AG04450 (cell line): Measurements from ENCODE around the gene NTM. TPM values are rescaled to one million over a fixed set of nuclear protein-coding genes. Genes with fewer than 3 reads are reported as not detected.

Experiments
- CTCF ChIA-PET: fragments of 300-600, 350-600 bp; formaldehyde crosslinking; extraction: SDS; loops from one replicate; lab custom pipeline; 2022; ENCODE audit warnings: antibody characterized with exemption, inconsistent platforms; lab: Charles Lee
- POLR2A ChIA-PET: fragments of 350-600 bp; formaldehyde crosslinking; extraction: SDS; loops from one replicate; lab custom pipeline; 2021; ENCODE audit warnings: antibody characterized with exemption, inconsistent platforms; lab: Yijun Ruan, JAX
- DNase-seq: peaks from one replicate; pipeline ENCODE4 v3.0.0-alpha.2; 2011; ENCODE audit warnings: low read depth, low spot score
- H3K27ac ChIP-seq: one replicate; pipeline ENCODE4 v1.5.1; 2012; ENCODE audit warnings: low read depth, low read length, control low read depth
- H3K27me3 ChIP-seq: one replicate; pipeline ENCODE4 v1.6.0; 2012; ENCODE audit warnings: low read length; ENCODE audit not compliant: control insufficient read depth, insufficient read depth
- H3K4me3 ChIP-seq: 2 replicates; pipeline ENCODE4 v1.5.1; 2011; ENCODE audit warnings: mild to moderate bottlenecking, low read depth, low read length, control low read depth
- H3K9me3 ChIP-seq: 2 replicates; pipeline ENCODE4 v1.5.1; 2012; ENCODE audit warnings: low read length; ENCODE audit not compliant: control insufficient read depth, insufficient read depth
- polyA plus RNA-seq: library from polyadenylated mRNA; depleted of rRNA; stranded (reverse); fragments of >200 nt; gene quantifications from 2 replicates; pipeline ENCODE4 v1.2.3, GENCODE V29; 2011
- TF ChIP-seq, protein P1 (sequence below): IDR thresholded peaks from 2 replicates; pipeline ENCODE4 v1.5.1; 2011; ENCODE audit warnings: low read depth, low read length, control low read depth, inconsistent platforms

Gene NTM
- polyA plus RNA-seq, 1 experiment = 26.9 TPM

DNA sequence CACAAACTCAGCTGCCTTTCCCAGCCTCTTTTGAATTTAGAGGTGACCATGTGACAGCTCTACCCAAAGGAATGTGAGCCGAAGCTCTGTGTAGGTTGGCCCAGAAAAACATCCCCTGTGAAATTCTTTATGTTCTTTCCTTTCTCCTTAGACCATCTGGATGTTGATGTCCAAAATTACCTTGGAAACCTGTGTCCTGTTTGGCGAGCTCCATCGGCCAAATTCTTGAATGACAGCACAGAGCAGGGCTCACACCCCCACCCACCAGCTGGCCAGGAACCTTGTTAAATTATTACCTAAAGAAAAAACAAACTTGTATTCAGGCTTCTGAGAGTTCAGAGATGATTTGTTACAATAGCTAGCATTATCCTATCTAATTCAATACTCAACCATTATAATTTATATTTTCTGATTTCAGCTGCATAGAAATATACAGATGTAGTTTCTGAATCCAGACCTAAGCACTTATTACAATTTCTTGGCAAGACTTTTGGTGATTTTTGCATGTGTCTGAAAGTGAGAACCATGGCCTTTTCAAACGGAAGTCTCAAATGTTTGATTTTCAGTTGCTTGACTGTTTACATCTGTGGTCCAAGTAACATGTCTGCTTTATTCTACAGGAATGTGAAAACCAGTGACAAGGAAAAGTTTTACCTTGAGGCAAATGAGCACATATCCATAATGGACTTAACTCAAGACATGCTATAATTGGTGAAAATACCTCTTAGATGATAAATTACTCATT, 554.2 kb downstream of the NTM start:
- CTCF ChIA-PET = interaction anchor here (0.6 to 2.0 kb wide), 8 partner anchors 12 to 1153 kb away, joined by 3 to 9 read pairs (median 4); no protein-coding TSS in a partner anchor

DNA sequence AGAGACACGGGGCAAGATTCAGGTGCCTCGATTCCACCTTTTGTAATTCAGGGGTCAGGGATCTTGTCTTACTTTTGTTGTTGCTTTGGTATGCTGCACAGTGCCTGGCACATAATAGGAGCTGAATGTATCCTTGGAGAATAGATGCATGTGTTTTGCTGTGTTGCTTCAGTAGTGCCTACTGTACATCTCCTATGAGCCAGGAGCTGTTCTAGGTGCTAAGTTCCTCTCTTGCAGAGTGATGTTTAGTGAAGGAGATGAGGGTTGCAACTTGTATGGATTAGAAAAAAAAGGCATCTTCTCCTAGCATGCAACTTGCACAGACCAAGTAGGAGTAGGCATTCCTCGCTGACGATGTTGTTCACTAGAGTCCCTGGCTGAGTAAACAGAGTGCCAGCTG, 555.4 kb downstream of the NTM start:
- no peak for DNase-seq
- Histone ChIP-seq H3K27ac (no peak overlapping the region), H3K27me3 (no peaks in the 10 kb centered on the region), H3K4me3 (no peak overlapping the region), H3K9me3 (no peaks in the 10 kb centered on the region)
- POLR2A ChIA-PET = no interaction called here
- CTCF ChIA-PET = interaction anchor here (1.1 to 2.0 kb wide), 2 partner anchors 11 to 201 kb away, joined by 3 to 9 read pairs; no protein-coding TSS in a partner anchor
- TF ChIP-seq, protein P1, sequence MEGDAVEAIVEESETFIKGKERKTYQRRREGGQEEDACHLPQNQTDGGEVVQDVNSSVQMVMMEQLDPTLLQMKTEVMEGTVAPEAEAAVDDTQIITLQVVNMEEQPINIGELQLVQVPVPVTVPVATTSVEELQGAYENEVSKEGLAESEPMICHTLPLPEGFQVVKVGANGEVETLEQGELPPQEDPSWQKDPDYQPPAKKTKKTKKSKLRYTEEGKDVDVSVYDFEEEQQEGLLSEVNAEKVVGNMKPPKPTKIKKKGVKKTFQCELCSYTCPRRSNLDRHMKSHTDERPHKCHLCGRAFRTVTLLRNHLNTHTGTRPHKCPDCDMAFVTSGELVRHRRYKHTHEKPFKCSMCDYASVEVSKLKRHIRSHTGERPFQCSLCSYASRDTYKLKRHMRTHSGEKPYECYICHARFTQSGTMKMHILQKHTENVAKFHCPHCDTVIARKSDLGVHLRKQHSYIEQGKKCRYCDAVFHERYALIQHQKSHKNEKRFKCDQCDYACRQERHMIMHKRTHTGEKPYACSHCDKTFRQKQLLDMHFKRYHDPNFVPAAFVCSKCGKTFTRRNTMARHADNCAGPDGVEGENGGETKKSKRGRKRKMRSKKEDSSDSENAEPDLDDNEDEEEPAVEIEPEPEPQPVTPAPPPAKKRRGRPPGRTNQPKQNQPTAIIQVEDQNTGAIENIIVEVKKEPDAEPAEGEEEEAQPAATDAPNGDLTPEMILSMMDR = no peak

More for the DNA sequence above, 554.2 kb downstream of the NTM start:
- H3K9me3 ChIP-seq = no peaks in the 10 kb centered on the region
- DNase-seq = no peak
- TF ChIP-seq, protein P1 = no peak
- POLR2A ChIA-PET = no interaction called here
- no peak overlapping the region for H3K4me3 ChIP-seq
- no peak overlapping the region for H3K27ac ChIP-seq
- H3K27me3 ChIP-seq = no peaks in the 10 kb centered on the region

DNA sequence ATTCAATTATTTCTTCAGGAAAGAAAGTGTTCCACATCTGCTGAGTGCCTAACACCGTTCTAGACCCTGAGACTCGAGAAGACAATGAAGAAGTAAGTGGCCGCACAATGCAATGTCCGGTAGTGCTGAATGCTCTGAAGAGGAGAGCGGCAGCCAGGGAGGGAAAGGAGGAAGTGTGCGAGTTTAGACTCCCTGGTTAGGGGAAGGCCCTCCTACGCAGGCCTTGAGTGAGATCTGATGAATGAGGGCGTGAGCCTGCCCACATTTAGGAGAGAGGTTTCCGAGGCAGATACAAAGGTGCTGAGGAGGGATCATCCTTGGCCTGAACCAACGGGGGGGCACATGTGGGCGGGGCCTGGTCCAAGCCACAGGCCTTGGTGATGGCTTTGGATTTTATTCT, 558.6 kb downstream of the NTM start:
- TF ChIP-seq, protein P1 = no peak
- Histone ChIP-seq H3K9me3 (peaks cover 4% of the 10 kb centered on the region; the same call in 1 of the 2 replicates), H3K27me3 (no peaks in the 10 kb centered on the region), H3K4me3 (no peak overlapping the region), H3K27ac (no peak overlapping the region)
- POLR2A ChIA-PET = no interaction called here
- DNase-seq = no peak
- CTCF ChIA-PET = interaction anchor here (1.0 kb wide), 1 partner anchor 61 kb away, joined by 3 read pairs; no protein-coding TSS in a partner anchor

DNA sequence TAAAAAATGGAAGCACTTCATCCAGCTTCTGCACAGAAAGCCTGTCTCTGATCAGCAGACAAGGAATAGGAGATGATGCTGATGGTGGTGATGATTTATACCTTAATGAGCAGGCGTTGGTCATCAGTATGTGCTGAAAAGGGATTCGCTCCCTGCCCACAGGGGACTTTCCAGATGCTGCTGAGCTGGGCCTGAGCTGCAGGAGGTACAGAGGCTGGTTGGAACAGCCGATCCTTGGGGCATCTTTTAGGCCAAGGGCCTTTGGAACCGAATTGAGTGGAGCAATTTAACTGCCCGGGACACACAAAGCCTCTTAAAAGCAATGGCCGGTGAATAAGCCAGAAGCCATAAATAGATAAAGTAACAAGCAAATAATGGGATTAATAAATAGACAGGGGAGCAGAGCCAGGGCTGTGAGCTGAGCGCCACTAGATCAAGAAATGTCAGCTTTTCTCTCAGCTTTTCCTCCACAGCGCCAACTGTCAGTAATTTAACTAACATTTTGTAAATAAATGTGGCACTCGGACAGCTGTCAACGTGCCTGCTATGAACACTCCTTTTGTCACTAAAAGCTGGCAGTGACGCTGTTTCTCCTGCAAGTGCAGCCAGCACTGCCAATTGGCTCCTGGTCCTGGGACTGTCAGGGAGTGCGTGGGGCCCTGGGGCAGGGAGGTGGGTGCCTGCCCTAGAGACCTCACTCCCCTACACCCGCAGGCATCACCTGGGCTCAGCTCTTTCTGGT, 562.3 kb downstream of the NTM start:
- POLR2A ChIA-PET = no interaction called here
- CTCF ChIA-PET = no interaction called here
- Histone ChIP-seq H3K4me3 (no peak overlapping the region), H3K9me3 (peaks cover 4% of the 10 kb centered on the region; the same call in 1 of the 2 replicates), H3K27me3 (no peaks in the 10 kb centered on the region), H3K27ac (no peak overlapping the region)
- no peak for DNase-seq
- TF ChIP-seq, protein P1 = no peak
